GM12878 (cell line): ENCODE measurements around the gene MATN1. TPM values are rescaled to one million over a fixed set of nuclear protein-coding genes. Genes with fewer than 3 reads are reported as not detected.

Source experiments
- ATAC-seq: fragments of 200-7000 bp; cut with Tn5 transposase; 3 replicates; pipeline ENCODE4 v1.9.1; 2020; ENCODE audit warnings: mild to moderate bottlenecking, moderate library complexity
- BruUV-seq: library from RNA; stranded (reverse); fragments of 400-500 nt; replicated peaks from 2 replicates; lab custom pipeline; 2021; lab: Mats Ljungman, UMichigan
- CTCF ChIA-PET: fragments of 300-600 bp; sonication (Branson Sonifier 250); formaldehyde crosslinking; extraction: SDS; loops from one replicate; lab custom pipeline; 2021; ENCODE audit warnings: inconsistent platforms; lab: Yijun Ruan, JAX
- POLR2A ChIA-PET: fragments of 350-600 bp; formaldehyde crosslinking; extraction: SDS; loops from one replicate; lab custom pipeline; 2021; ENCODE audit warnings: inconsistent platforms; lab: Charles Lee
- RAD21 ChIA-PET: fragments of 300-600 bp; sonication (Branson Sonifier 250); formaldehyde crosslinking; loops from one replicate; lab custom pipeline; 2023; ENCODE audit warnings: antibody characterized with exemption; ENCODE audit not compliant: unreplicated experiment; lab: Charles Lee
- SMC1A ChIA-PET: fragments of 300-600 bp; sonication (Branson Sonifier 250); formaldehyde crosslinking; loops from one replicate; lab custom pipeline; 2023; ENCODE audit not compliant: unreplicated experiment, uncharacterized antibody; lab: Charles Lee
- DNase-seq: peaks from one replicate; pipeline ENCODE4 v3.0.0-alpha.2; 2011; ENCODE audit warnings: low read depth, low spot score
- FAIRE-seq: peaks from 3 replicates; lab custom pipeline; 2011; peaks lifted over from hg19 to GRCh38; lab: Jason Lieb, UNC
- H2AFZ ChIP-seq: 2 replicates; pipeline ENCODE4 v1.6.0; 2011; ENCODE audit warnings: low read depth, low read length, control low read depth; ENCODE audit not compliant: control insufficient read depth
- H3K27ac ChIP-seq: 2 replicates; pipeline ENCODE4 v1.5.1; 2011; ENCODE audit warnings: control low read depth; ENCODE audit not compliant: control insufficient read depth, insufficient read depth
- H3K27me3 ChIP-seq, 2 experiments: replicated peaks in 1 of 2; 2 replicates each; pipeline versions ENCODE4 v1.6.0 to v1.6.1; 2011; ENCODE audit warnings: low read length in 1 of 2; ENCODE audit not compliant: control insufficient read depth in 2 of 2, insufficient read depth in 2 of 2
- H3K36me3 ChIP-seq, 2 experiments: 2 replicates each; pipeline ENCODE4 v1.5.1; 2011; ENCODE audit warnings: low read length in 1 of 2; ENCODE audit not compliant: control insufficient read depth in 2 of 2, insufficient read depth in 2 of 2
- H3K4me1 ChIP-seq: 2 replicates; pipeline ENCODE4 v1.6.1; 2011; ENCODE audit warnings: mild to moderate bottlenecking, low read length, moderate library complexity, mixed read lengths; ENCODE audit not compliant: control insufficient read depth, insufficient read depth
- H3K4me2 ChIP-seq: 2 replicates; pipeline ENCODE4 v1.6.0; 2011; ENCODE audit warnings: control low read depth; ENCODE audit not compliant: control insufficient read depth, insufficient read depth
- H3K4me3 ChIP-seq: fragments of 200-600 bp; sonication (generic); 2 replicates; pipeline ENCODE4 v1.5.1; 2016
- H3K79me2 ChIP-seq: 2 replicates; pipeline ENCODE4 v1.6.0; 2011; ENCODE audit warnings: low read length; ENCODE audit not compliant: control insufficient read depth, insufficient read depth
- H3K9ac ChIP-seq: 2 replicates; pipeline ENCODE4 v1.8.0; 2011; ENCODE audit warnings: low read length, control low read depth, mixed read lengths; ENCODE audit not compliant: control insufficient read depth, insufficient read depth
- H3K9me3 ChIP-seq: replicated peaks from 3 replicates; pipeline ENCODE4 v1.5.1; 2011; ENCODE audit warnings: mild to moderate bottlenecking, low read length; ENCODE audit not compliant: control insufficient read depth, insufficient read depth
- H4K20me1 ChIP-seq: 2 replicates; pipeline ENCODE4 v1.6.0; 2011; ENCODE audit not compliant: control insufficient read depth, insufficient read depth
- DPF2 ChIP-seq: fragments of 450-650 bp; IDR thresholded peaks from 2 replicates; pipeline ENCODE4 v1.6.1; 2017; ENCODE audit warnings: mild to moderate bottlenecking
- EED ChIP-seq: sonication (generic); IDR thresholded peaks from 2 replicates; pipeline ENCODE4 v1.6.1; 2016; ENCODE audit warnings: antibody characterized with exemption, low read depth
- IKZF1 ChIP-seq: fragments of 450-650 bp; conservative IDR thresholded peaks from 2 replicates; pipeline ENCODE4 v1.6.1; 2017; ENCODE audit warnings: antibody characterized with exemption, mild to moderate bottlenecking
- JUND ChIP-seq: IDR thresholded peaks from 2 replicates; pipeline ENCODE4 v1.6.1; 2012; ENCODE audit warnings: low read depth, mild to moderate bottlenecking, low read length, improper control_type of control experiment, moderate library complexity
- MEF2B ChIP-seq: fragments of 450-650 bp; IDR thresholded peaks from 2 replicates; pipeline ENCODE4 v1.6.1; 2018; ENCODE audit warnings: mild to moderate bottlenecking, moderate library complexity; ENCODE audit not compliant: partially characterized antibody, poor library complexity, severe bottlenecking
- MTA3 ChIP-seq: IDR thresholded peaks from 2 replicates; pipeline ENCODE4 v1.6.1; 2012; ENCODE audit warnings: low read length, inconsistent platforms, borderline replicate concordance
- NR2C2 ChIP-seq: IDR thresholded peaks from 2 replicates; pipeline ENCODE4 v1.6.1; 2011; ENCODE audit warnings: borderline replicate concordance, low read depth; ENCODE audit not compliant: control insufficient read depth, insufficient read length
- NRF1 ChIP-seq: conservative IDR thresholded peaks from 2 replicates; pipeline ENCODE4 v1.6.1; 2011; ENCODE audit warnings: mild to moderate bottlenecking, low read depth, low read length, improper control_type of control experiment
- SIN3A ChIP-seq: IDR thresholded peaks from 2 replicates; pipeline ENCODE4 v1.6.1; 2012; ENCODE audit warnings: low read depth, low read length, improper control_type of control experiment
- SUZ12 ChIP-seq: fragments of 200-600 bp; sonication (generic); IDR thresholded peaks from one replicate; pipeline ENCODE4 v1.6.1; 2018; ENCODE audit warnings: antibody characterized with exemption, mild to moderate bottlenecking; ENCODE audit not compliant: unreplicated experiment
- TCF3 ChIP-seq: IDR thresholded peaks from 2 replicates; pipeline ENCODE4 v1.6.1; 2012; ENCODE audit warnings: low read depth, mild to moderate bottlenecking, low read length, borderline replicate concordance; ENCODE audit not compliant: insufficient read depth
- WGBS: methylation state at CpG from one replicate; pipeline ENCODE4 v1.1.6; 2016; ENCODE audit warnings: low lambda C conversion rate; ENCODE audit not compliant: insufficient replicate concordance, insufficient coverage; ENCODE audit errors: missing lambda C conversion rate; 5-methylcytosine and 5-hydroxymethylcytosine counted together
- in situ Hi-C: fragments of 300-500 bp; cut with MboI; formaldehyde crosslinking; loops from 9 replicates; pipeline ENCODE4 v1.14.3; 2018; ENCODE audit warnings: mixed read lengths
- intact Hi-C: fragments of 100-400 bp; cut with micrococcal nuclease; formaldehyde crosslinking; loops from one replicate; pipeline ENCODE4 v1.14.2; 2022; ENCODE audit not compliant: unreplicated experiment
- polyA plus RNA-seq, 11 experiments: library from polyadenylated mRNA; depleted of rRNA in 4 of 11; unstranded in 6 of 11; stranded (reverse) in 5 of 11; fragments of >200 nt; fragmentation: Nextera tagmentation in 4 of 11; fragmentation: Illumina TruSeq in 1 of 11; extraction: Ambion mirVana in 4 of 11; extraction: Trizol in 1 of 11; gene quantifications; 1 replicate in 1 of 11; 2 replicates in 10 of 11; pipeline versions ENCODE4 v1.2.1 to v1.2.3, GENCODE V29; 2011 to 2016; ENCODE audit warnings: inconsistent platforms in 2 of 11, missing spikeins in 2 of 11, low read depth in 1 of 11
- total RNA-seq, 4 experiments: library from RNA; depleted of rRNA in 3 of 4; stranded (reverse); fragments of >200 nt in 3 of 4; fragmentation: Illumina TruSeq in 1 of 4; extraction: Trizol in 1 of 4; gene quantifications; 2 replicates each; pipeline versions ENCODE4 v1.2.1 to v1.2.3, GENCODE V29; 2013 to 2021

Gene MATN1
- total and polyA plus RNA-seq, 10 of the 15 experiments (the other 5 are each of a cell fraction or from before 2014, with no cell fraction given) = 0.04 to 0.50 (median 0.10) TPM; not detected in 1

DNA sequence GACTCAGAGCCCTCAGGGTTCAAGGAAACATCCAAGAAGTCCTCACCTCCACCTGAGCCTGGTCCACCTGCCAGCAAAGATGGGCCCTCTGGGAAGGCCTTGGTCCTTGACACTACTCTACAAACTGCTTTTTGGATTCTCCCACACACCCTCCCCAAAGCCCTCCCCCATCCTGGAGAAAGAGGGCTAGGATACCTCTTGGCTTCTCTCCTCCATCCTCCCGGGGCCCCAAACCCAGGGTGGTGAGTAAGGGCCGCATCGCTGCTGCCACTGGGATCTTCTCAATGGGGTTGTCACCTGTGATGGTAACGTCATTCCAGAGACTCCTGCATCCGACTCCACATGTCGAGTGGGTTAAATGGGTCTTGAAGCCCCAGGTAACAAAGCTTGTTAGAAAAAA is 26.6 kb downstream of the MATN1 start:
- ATAC-seq = no peak
- no peak overlapping the region for H3K4me3 ChIP-seq
- no peaks in the 10 kb centered on the region; the same call in 1 of the 2 replicates for H3K4me1 ChIP-seq
- no peaks in the 10 kb centered on the region for H3K36me3 ChIP-seq
- no peak for DNase-seq
- no peak for TF ChIP-seq EED
- no peak for TF ChIP-seq NRF1
- TF ChIP-seq MEF2B = no peak
- no peak for TF ChIP-seq MTA3
- TF ChIP-seq NR2C2 = no peak
- TF ChIP-seq SUZ12 = no peak
- TF ChIP-seq SIN3A = no peak
- TF ChIP-seq DPF2 = no peak
- TF ChIP-seq TCF3 = no peak
- TF ChIP-seq JUND = no peak
- no peak for TF ChIP-seq IKZF1
- no peak overlapping the region for H3K27ac ChIP-seq
- RAD21 ChIA-PET = interaction anchor here (1.3 to 1.9 kb wide), 2 partner anchors 11 to 83 kb away, joined by 4 to 6 read pairs; no protein-coding TSS in a partner anchor
- H3K4me2 ChIP-seq = no peak overlapping the region
- H3K9me3 ChIP-seq = no peaks in the 10 kb centered on the region
- no peaks in the 10 kb centered on the region for H3K79me2 ChIP-seq
- 29% methylated on average over 6 of the region's 6 CpGs for WGBS
- no peak for FAIRE-seq
- POLR2A ChIA-PET = no interaction called here
- BruUV-seq = no TSS peak
- SMC1A ChIA-PET = no interaction called here
- CTCF ChIA-PET = interaction anchor here (0.6 to 1.8 kb wide), 2 partner anchors 11 to 1446 kb away, joined by 4 to 9 read pairs; no protein-coding TSS in a partner anchor
- H2AFZ ChIP-seq = no peak overlapping the region
- H3K27me3 ChIP-seq = peaks cover 0 to 4% of the 10 kb centered on the region in 2 experiments; a peak in 2 of 4 replicates
- intact Hi-C loops (no loop called here), in situ Hi-C loops (no loop called here)
- no peak overlapping the region for H3K9ac ChIP-seq
- H4K20me1 ChIP-seq = no peaks in the 10 kb centered on the region
